Large intestine (tissue), 3 donors: ENCODE results near the gene MGAT4A. TPM values are rescaled to one million over a fixed set of nuclear protein-coding genes. Genes with fewer than 3 reads are reported as not detected.
"Not testable (repeated sequence)": the region's sequence is repeated elsewhere in the genome, so short reads cannot be mapped to it uniquely, and the experiment has no call there.

Experiments
- DNase-seq, 2 donors: peaks; one replicate each; pipeline versions ENCODE4 v3.0.0 to v3.0.0-alpha.2; 2013
- H3K27ac ChIP-seq: one replicate; pipeline ENCODE4 v1.5.1; 2013; ENCODE audit warnings: low read length
- H3K27me3 ChIP-seq: 2 replicates; pipeline ENCODE4 v1.6.1; 2013; ENCODE audit warnings: low read length; ENCODE audit not compliant: control insufficient read depth, insufficient read depth
- H3K36me3 ChIP-seq: 2 replicates; pipeline ENCODE4 v1.6.1; 2013; ENCODE audit warnings: low read length; ENCODE audit not compliant: control insufficient read depth, insufficient read depth
- H3K4me1 ChIP-seq: one replicate; pipeline ENCODE4 v1.6.1; 2013; ENCODE audit warnings: low read length; ENCODE audit not compliant: control insufficient read depth, insufficient read depth
- H3K4me3 ChIP-seq: one replicate; pipeline ENCODE4 v1.5.1; 2013; ENCODE audit warnings: low read length
- H3K9me3 ChIP-seq: one replicate; pipeline ENCODE4 v1.6.1; 2013; ENCODE audit warnings: mild to moderate bottlenecking, low read depth, low read length, moderate library complexity; ENCODE audit not compliant: control insufficient read depth
- WGBS: methylation state at CpG from one replicate; pipeline ENCODE4 v1.1.5; 2013; ENCODE audit warnings: low lambda C conversion rate; ENCODE audit not compliant: insufficient coverage; 5-methylcytosine and 5-hydroxymethylcytosine counted together
- polyA plus RNA-seq: library from polyadenylated mRNA; unstranded; fragments of 120-200 nt; gene quantifications from one replicate; pipeline ENCODE4 v1.2.1, GENCODE V29; 2013

MGAT4A gene
- polyA plus RNA-seq, 1 donor = 37.5 TPM

GRCh38 chr2:98761267-98761781 lies 30.4 kb upstream of the MGAT4A start:
- H3K9me3 ChIP-seq = no peaks in the 10 kb centered on the region
- H3K4me1 ChIP-seq = peaks cover 6% of the 10 kb centered on the region
- no peaks in the 10 kb centered on the region for H3K36me3 ChIP-seq
- no peak overlapping the region for H3K27ac ChIP-seq
- DNase-seq = no peak
- H3K4me3 ChIP-seq = no peak overlapping the region
- 100% methylated on average over 2 of the region's 9 CpGs for WGBS
- no peaks in the 10 kb centered on the region for H3K27me3 ChIP-seq

- no peaks in the 10 kb centered on the region for H3K4me1 ChIP-seq
- WGBS = no CpG with 5 or more reads among the region's 6 CpGs
- H3K36me3 ChIP-seq = no peaks in the 10 kb centered on the region
- H3K27me3 ChIP-seq = no peaks in the 10 kb centered on the region
- no peak overlapping the region for H3K4me3 ChIP-seq
- DNase-seq = no peak
- no peaks in the 10 kb centered on the region for H3K9me3 ChIP-seq
- H3K27ac ChIP-seq = no peak overlapping the region
Measured at GRCh38 chr2:98759827-98760625, 29.1 kb upstream of the MGAT4A start.

- no peak overlapping the region for H3K4me3 ChIP-seq
- DNase-seq = no peak
- H3K27ac ChIP-seq = no peak overlapping the region
- WGBS = 100% methylated on average over 1 of the region's 2 CpGs
- H3K36me3 ChIP-seq = no peaks in the 10 kb centered on the region
- no peaks in the 10 kb centered on the region for H3K27me3 ChIP-seq
- H3K4me1 ChIP-seq = no peaks in the 10 kb centered on the region
- H3K9me3 ChIP-seq = no peaks in the 10 kb centered on the region
Measured at GRCh38 chr2:98759338-98759737, 28.4 kb upstream of the MGAT4A start.

DNA sequence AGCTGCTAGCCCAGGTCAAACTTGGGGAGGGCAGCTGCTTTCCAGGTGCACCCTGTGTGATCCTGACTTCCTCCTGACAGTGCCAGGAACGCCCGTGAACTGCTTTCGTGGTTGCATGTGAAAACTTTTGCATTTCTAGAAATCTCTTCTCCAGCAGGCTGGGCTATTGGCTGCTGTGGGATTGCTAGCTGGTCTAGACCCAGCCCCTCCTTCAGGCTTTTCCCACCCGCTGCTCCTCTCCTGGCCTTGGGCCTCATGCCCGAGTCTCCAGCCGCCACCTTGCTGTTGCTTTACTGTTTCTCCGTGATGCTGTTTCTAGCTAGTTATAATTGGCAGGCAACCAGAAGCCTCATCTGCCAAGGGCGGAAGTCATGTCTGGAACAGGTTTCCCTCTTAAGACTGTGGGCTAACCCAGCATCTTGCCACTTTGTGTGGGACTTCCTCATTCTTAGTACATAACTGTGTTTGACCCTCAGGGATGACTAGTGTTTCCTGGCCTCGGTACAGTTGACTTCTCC lies 27.0 kb upstream of the MGAT4A start:
- Histone ChIP-seq H3K36me3 (no peaks in the 10 kb centered on the region), H3K27ac (no peak overlapping the region), H3K27me3 (no peaks in the 10 kb centered on the region), H3K4me1 (no peaks in the 10 kb centered on the region), H3K9me3 (no peaks in the 10 kb centered on the region), H3K4me3 (no peak overlapping the region)
- DNase-seq = peak in 1 of 2 donors; percentile 32
- WGBS = no CpG with 5 or more reads among the region's 9 CpGs

DNA sequence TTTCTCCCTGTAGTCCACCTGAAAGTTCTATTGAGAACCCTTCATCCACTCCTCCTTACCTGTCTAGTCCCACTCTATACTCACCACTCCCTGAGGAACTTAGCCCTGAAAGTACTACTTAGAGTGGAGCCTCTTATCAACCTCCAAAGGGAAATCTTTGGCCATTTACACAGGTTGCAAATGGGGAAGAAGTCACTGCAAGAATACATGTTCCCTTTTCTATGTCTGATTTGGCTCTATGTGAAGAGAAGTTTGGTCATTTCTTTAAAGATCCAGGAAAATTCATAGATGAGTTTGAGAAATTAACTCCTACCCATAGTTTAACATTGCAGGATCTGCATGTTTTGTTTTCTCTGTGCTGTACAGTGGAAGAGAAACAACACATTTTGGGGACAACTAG lies 22.9 kb upstream of the MGAT4A start:
- Histone ChIP-seq H3K36me3 (no peaks in the 10 kb centered on the region), H3K27ac (no peak overlapping the region), H3K4me3 (no peak overlapping the region), H3K27me3 (no peaks in the 10 kb centered on the region), H3K4me1 (no peaks in the 10 kb centered on the region), H3K9me3 (no peaks in the 10 kb centered on the region)
- DNase-seq = no peak

GRCh38 chr2:98752711-98753110 lies 21.8 kb upstream of the MGAT4A start:
- H3K27ac ChIP-seq, H3K4me3 ChIP-seq, H3K4me1 ChIP-seq, H3K27me3 ChIP-seq, H3K9me3 ChIP-seq, H3K36me3 ChIP-seq, DNase-seq: not testable (repeated sequence)
- WGBS = no CpG with 5 or more reads among the region's 4 CpGs

DNA sequence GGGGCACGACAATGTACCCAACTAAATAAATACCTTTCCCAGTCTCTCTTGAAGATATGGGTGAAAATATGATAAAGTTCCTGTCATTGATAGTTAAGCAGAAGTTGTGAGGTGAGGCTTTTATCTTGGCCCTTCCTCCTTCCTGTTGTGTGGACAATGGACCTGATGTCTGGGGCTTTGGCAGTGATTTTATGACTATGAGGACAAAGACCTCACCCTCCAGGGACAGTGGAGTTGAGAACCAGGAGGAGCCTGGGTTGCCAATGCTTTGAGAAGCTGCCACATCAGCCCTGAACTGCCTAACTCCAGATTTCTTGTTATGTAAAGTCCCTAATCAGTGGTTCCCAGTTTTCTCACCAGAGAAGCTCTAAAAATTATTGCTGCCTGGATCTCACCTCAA lies 20.8 kb upstream of the MGAT4A start:
- Histone ChIP-seq H3K4me3 (no peak overlapping the region), H3K27ac (no peak overlapping the region), H3K27me3 (no peaks in the 10 kb centered on the region), H3K36me3 (no peaks in the 10 kb centered on the region), H3K4me1 (no peaks in the 10 kb centered on the region), H3K9me3 (no peaks in the 10 kb centered on the region)
- no peak for DNase-seq
- no CpG with 5 or more reads among the region's 1 CpG for WGBS

DNA sequence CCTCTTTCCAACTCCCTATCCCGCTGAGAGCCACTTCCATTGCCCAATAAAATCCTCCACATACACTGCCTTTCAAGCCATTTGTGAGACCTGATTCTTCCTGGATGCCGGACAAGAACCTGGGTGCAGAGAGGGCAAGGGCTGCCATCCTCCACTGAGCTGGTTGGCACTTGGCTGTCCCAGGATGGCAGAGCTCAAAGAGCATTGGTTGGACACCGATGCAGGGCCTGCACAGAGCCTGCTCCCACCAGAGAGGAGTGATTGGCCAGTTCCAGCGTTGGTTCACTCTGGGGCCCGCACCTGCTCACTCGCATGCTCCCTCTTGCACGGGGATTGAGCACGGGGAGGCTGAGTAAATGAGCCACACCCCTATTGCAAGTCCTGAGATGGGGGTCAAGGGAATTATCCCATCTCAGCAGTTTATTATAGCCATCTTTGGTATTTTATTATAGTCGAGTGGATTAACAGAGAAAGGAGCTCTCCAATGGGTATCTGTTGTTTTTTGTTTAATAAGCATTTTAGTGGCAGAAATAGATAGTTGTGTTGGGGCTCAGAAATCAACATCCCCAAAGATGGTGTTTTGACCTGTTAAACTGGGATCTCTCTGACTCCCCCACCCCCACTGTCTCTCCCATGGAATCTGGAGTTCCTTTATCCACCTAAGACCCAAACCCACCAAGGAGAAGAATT lies 19.8 kb upstream of the MGAT4A start:
- Histone ChIP-seq H3K4me3 (no peak overlapping the region), H3K27me3 (no peaks in the 10 kb centered on the region), H3K9me3 (no peaks in the 10 kb centered on the region), H3K27ac (no peak overlapping the region), H3K36me3 (no peaks in the 10 kb centered on the region), H3K4me1 (no peaks in the 10 kb centered on the region)
- no CpG with 5 or more reads among the region's 9 CpGs for WGBS
- no peak for DNase-seq

DNA sequence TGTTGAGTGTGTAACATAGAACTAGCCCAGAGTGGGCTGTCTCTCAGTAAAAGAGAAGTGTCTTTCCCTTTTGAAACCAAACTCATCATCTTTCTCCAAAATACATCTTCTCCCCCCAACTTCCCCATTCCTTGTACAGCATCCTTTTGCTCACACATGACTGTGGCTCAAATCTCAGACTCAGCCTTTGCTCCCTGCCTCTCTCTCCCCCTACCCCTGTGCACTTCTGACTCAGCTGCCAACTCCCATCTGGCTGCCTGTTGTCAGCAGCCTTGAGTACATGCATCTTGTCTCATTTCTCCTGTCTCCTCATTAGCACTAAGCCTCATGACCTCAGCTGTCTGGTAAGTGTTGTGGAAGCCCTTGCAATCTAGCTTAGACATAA lies 18.1 kb upstream of the MGAT4A start:
- Histone ChIP-seq H3K9me3 (no peaks in the 10 kb centered on the region), H3K27me3 (no peaks in the 10 kb centered on the region), H3K4me1 (no peaks in the 10 kb centered on the region), H3K27ac (no peak overlapping the region), H3K4me3 (no peak overlapping the region), H3K36me3 (no peaks in the 10 kb centered on the region)
- DNase-seq = no peak

- H3K27ac ChIP-seq = no peak overlapping the region
- no CpG with 5 or more reads among the region's 13 CpGs for WGBS
- H3K9me3 ChIP-seq = no peaks in the 10 kb centered on the region
- H3K4me3 ChIP-seq = no peak overlapping the region
- no peaks in the 10 kb centered on the region for H3K4me1 ChIP-seq
- no peaks in the 10 kb centered on the region for H3K36me3 ChIP-seq
- no peaks in the 10 kb centered on the region for H3K27me3 ChIP-seq
- DNase-seq = no peak
Measured at GRCh38 chr2:98748292-98749065, 17.5 kb upstream of the MGAT4A start.
